SK-N-SH (cell line): ENCODE measurements around the gene TYR.

ENCODE experiments used
- MAX ChIP-seq: IDR thresholded peaks from 2 replicates; pipeline ENCODE4 v1.4.0; 2012; ENCODE audit warnings: low read depth
- MEF2A ChIP-seq: IDR thresholded peaks from 2 replicates; pipeline ENCODE4 v1.4.0; 2012; ENCODE audit warnings: low read depth, borderline replicate concordance
- MXI1 ChIP-seq: IDR thresholded peaks from 2 replicates; pipeline ENCODE4 v1.6.1; 2012; ENCODE audit warnings: mild to moderate bottlenecking, low read depth, low read length, improper control_type of control experiment
- RFX5 ChIP-seq: IDR thresholded peaks from 2 replicates; pipeline ENCODE4 v1.6.1; 2012; ENCODE audit warnings: mild to moderate bottlenecking, improper control_type of control experiment, low read length
- USF2 ChIP-seq: fragments of 150-350 bp; IDR thresholded peaks from 2 replicates; pipeline ENCODE4 v1.6.1; 2017; ENCODE audit warnings: antibody characterized with exemption, low read length, low read depth, borderline replicate concordance
- YY1 ChIP-seq: IDR thresholded peaks from 2 replicates; pipeline ENCODE4 v1.4.0; 2012; ENCODE audit warnings: low read depth, mild to moderate bottlenecking
- TF ChIP-seq, protein P1 (sequence below): fragments of 200-600 bp; sonication (generic); IDR thresholded peaks from 2 replicates; pipeline ENCODE4 v1.6.1; 2017; ENCODE audit warnings: antibody characterized with exemption, mild to moderate bottlenecking, moderate library complexity

DNA sequence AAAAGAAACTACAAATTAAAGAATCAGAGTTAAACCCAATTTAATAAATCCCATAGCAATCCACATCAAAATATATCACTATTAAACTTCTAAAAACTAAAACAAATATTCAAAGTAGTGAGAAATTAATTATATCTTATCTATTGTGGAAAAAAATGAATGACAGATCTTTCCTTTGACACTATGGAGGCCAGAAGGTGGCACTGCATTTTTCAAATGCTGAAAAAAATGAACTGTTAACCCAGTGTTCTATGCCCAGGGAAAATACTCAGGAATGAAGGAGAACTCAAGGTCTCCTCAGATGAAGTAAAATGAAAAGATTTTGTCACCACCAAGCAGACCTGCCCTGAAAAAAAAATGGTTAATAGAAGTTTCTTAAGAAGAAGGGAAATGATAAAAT lies 27.7 kb downstream of the TYR start:
- TF ChIP-seq MAX (no peak), RFX5 (no peak), USF2 (no peak), MXI1 (no peak), MEF2A (no peak), YY1 (no peak)
- TF ChIP-seq, protein P1, sequence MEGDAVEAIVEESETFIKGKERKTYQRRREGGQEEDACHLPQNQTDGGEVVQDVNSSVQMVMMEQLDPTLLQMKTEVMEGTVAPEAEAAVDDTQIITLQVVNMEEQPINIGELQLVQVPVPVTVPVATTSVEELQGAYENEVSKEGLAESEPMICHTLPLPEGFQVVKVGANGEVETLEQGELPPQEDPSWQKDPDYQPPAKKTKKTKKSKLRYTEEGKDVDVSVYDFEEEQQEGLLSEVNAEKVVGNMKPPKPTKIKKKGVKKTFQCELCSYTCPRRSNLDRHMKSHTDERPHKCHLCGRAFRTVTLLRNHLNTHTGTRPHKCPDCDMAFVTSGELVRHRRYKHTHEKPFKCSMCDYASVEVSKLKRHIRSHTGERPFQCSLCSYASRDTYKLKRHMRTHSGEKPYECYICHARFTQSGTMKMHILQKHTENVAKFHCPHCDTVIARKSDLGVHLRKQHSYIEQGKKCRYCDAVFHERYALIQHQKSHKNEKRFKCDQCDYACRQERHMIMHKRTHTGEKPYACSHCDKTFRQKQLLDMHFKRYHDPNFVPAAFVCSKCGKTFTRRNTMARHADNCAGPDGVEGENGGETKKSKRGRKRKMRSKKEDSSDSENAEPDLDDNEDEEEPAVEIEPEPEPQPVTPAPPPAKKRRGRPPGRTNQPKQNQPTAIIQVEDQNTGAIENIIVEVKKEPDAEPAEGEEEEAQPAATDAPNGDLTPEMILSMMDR: peak; percentile 35; the same call in 1 of the 2 replicates
